OCI-LY7 (cell line): ENCODE data around the gene SOAT2. TPM values are rescaled to one million over a fixed set of nuclear protein-coding genes. Genes with fewer than 3 reads are reported as not detected.

Experiments
- BruUV-seq: library from RNA; stranded (reverse); fragments of 400-500 nt; replicated peaks from 2 replicates; lab custom pipeline; 2021; lab: Mats Ljungman, UMichigan
- CTCF ChIA-PET: fragments of 300-600 bp; sonication (Branson Sonifier 250); formaldehyde crosslinking; loops from one replicate; lab custom pipeline; 2022; ENCODE audit warnings: antibody characterized with exemption; ENCODE audit not compliant: unreplicated experiment; lab: Charles Lee
- POLR2A ChIA-PET: fragments of 300-600 bp; sonication (Branson Sonifier 250); formaldehyde crosslinking; loops from one replicate; lab custom pipeline; 2022; ENCODE audit warnings: antibody characterized with exemption; lab: Charles Lee
- DNase-seq: peaks from one replicate; pipeline ENCODE4 v3.0.0-alpha.2; 2015; ENCODE audit warnings: low spot score
- H2AFZ ChIP-seq: fragments of 200-600 bp; sonication (generic), shearing (Covaris generic); 2 replicates; pipeline ENCODE4 v1.6.1; 2014; ENCODE audit warnings: mild to moderate bottlenecking, antibody characterized with exemption, low read length, moderate library complexity
- H3K27ac ChIP-seq: fragments of 200-600 bp; sonication (generic); 2 replicates; pipeline ENCODE4 v1.5.1; 2014; ENCODE audit warnings: mixed run types, low read depth, mild to moderate bottlenecking, moderate library complexity, low read length, inconsistent platforms; ENCODE audit not compliant: poor library complexity, severe bottlenecking
- H3K36me3 ChIP-seq: fragments of 200-600 bp; sonication (generic); 2 replicates; pipeline ENCODE4 v1.6.1; 2014; ENCODE audit warnings: mild to moderate bottlenecking, antibody characterized with exemption, low read length, moderate library complexity, mixed read lengths; ENCODE audit not compliant: insufficient read depth
- H3K4me1 ChIP-seq: fragments of 200-600 bp; sonication (generic); 2 replicates; pipeline ENCODE4 v1.5.1; 2014; ENCODE audit warnings: mild to moderate bottlenecking, low read length; ENCODE audit not compliant: insufficient read depth, poor library complexity, severe bottlenecking
- H3K4me2 ChIP-seq: fragments of 200-600 bp; sonication (generic); 2 replicates; pipeline ENCODE4 v1.6.1; 2014; ENCODE audit warnings: mild to moderate bottlenecking, low read length
- H3K4me3 ChIP-seq: fragments of 200-600 bp; sonication (generic); 2 replicates; pipeline ENCODE4 v1.5.1; 2014; ENCODE audit warnings: mild to moderate bottlenecking, low read depth, low read length; ENCODE audit not compliant: poor library complexity, severe bottlenecking
- H3K79me2 ChIP-seq: fragments of 200-600 bp; sonication (generic); 2 replicates; pipeline ENCODE4 v1.6.1; 2016; ENCODE audit warnings: low read depth, mild to moderate bottlenecking, low read length, moderate library complexity, mixed read lengths; ENCODE audit not compliant: insufficient read depth
- H3K9me2 ChIP-seq: fragments of 200-600 bp; sonication (generic); 2 replicates; pipeline ENCODE4 v1.6.1; 2016; ENCODE audit warnings: mild to moderate bottlenecking, low read length, mixed read lengths; ENCODE audit not compliant: insufficient read depth
- H3K9me3 ChIP-seq: fragments of 200-600 bp; sonication (generic); 2 replicates; pipeline ENCODE4 v1.6.1; 2014; ENCODE audit warnings: mild to moderate bottlenecking, mixed run types, low read length, mixed read lengths
- H4K20me1 ChIP-seq: fragments of 200-600 bp; sonication (generic); 2 replicates; pipeline ENCODE4 v1.6.1; 2014; ENCODE audit warnings: mild to moderate bottlenecking, antibody characterized with exemption, low read length, moderate library complexity, mixed read lengths; ENCODE audit not compliant: insufficient read depth
- EZH2phosphoT487 ChIP-seq: fragments of 200-600 bp; sonication (generic); IDR thresholded peaks from 2 replicates; pipeline ENCODE4 v1.6.1; 2018; ENCODE audit warnings: low read depth, borderline replicate concordance, mild to moderate bottlenecking, mixed run types, antibody characterized with exemption, low read length, moderate library complexity, mixed read lengths
- intact Hi-C: fragments of 100-400 bp; cut with micrococcal nuclease; formaldehyde crosslinking; loops from one replicate; pipeline ENCODE4 v1.10.0; 2022; ENCODE audit not compliant: unreplicated experiment
- total RNA-seq, 2 experiments: library from RNA; depleted of rRNA in 1 of 2; stranded (reverse); fragments of >200 nt in 1 of 2; shearing (Covaris generic) in 1 of 2; gene quantifications; 2 replicates each; pipeline ENCODE4 v1.2.3, GENCODE V29; 2014 to 2022
- TF ChIP-seq, protein P1 (sequence below): fragments of 200-600 bp; sonication (generic); conservative IDR thresholded peaks from 2 replicates; pipeline ENCODE4 v1.5.1; 2014; ENCODE audit warnings: mild to moderate bottlenecking, antibody characterized with exemption, low read length, moderate library complexity, mixed read lengths

Gene SOAT2
- total RNA-seq, 2 experiments from 2014 or later = 0.06 to 1.8 TPM

DNA sequence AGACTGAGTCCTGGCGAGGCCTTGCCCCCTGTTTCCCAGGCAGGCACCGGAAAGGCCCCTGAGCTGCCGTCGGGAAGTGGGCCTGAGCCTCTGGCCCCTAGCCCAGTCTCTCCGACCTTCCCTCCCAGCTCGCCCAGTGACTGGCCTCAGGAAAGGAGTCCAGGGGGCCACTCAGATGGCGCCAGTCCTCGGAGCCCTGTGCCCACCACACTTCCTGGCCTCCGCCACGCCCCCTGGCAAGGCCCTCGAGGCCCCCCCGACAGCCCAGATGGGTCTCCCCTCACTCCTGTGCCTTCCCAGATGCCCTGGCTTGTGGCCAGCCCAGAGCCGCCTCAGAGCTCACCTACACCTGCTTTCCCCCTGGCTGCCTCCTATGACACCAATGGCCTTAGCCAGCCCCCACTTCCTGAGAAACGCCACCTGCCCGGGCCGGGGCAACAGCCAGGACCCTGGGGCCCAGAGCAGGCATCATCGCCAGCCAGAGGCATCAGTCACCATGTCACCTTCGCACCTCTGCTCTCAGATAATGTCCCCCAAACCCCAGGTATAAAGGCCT is 42.5 kb upstream of the SOAT2 start:
- Histone ChIP-seq H3K27ac (no peak overlapping the region), H2AFZ (no peak overlapping the region), H3K79me2 (no peaks in the 10 kb centered on the region), H3K4me3 (no peak overlapping the region), H3K36me3 (peaks cover 9% of the 10 kb centered on the region; the same call in 1 of the 2 replicates), H4K20me1 (no peaks in the 10 kb centered on the region), H3K9me3 (no peaks in the 10 kb centered on the region), H3K4me1 (no peaks in the 10 kb centered on the region), H3K9me2 (no peaks in the 10 kb centered on the region), H3K4me2 (no peak overlapping the region)
- DNase-seq = no peak
- intact Hi-C loops = no loop called here
- ChIA-PET CTCF (interaction anchor here (0.5 to 1.0 kb wide), 2 partner anchors 42 to 54 kb away, joined by 4 read pairs; partner anchors contain the start of gene EIF4B), POLR2A (no interaction called here)
- TF ChIP-seq, protein P1, sequence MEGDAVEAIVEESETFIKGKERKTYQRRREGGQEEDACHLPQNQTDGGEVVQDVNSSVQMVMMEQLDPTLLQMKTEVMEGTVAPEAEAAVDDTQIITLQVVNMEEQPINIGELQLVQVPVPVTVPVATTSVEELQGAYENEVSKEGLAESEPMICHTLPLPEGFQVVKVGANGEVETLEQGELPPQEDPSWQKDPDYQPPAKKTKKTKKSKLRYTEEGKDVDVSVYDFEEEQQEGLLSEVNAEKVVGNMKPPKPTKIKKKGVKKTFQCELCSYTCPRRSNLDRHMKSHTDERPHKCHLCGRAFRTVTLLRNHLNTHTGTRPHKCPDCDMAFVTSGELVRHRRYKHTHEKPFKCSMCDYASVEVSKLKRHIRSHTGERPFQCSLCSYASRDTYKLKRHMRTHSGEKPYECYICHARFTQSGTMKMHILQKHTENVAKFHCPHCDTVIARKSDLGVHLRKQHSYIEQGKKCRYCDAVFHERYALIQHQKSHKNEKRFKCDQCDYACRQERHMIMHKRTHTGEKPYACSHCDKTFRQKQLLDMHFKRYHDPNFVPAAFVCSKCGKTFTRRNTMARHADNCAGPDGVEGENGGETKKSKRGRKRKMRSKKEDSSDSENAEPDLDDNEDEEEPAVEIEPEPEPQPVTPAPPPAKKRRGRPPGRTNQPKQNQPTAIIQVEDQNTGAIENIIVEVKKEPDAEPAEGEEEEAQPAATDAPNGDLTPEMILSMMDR = no peak
- TF ChIP-seq EZH2phosphoT487 = no peak
- no TSS peak for BruUV-seq

DNA sequence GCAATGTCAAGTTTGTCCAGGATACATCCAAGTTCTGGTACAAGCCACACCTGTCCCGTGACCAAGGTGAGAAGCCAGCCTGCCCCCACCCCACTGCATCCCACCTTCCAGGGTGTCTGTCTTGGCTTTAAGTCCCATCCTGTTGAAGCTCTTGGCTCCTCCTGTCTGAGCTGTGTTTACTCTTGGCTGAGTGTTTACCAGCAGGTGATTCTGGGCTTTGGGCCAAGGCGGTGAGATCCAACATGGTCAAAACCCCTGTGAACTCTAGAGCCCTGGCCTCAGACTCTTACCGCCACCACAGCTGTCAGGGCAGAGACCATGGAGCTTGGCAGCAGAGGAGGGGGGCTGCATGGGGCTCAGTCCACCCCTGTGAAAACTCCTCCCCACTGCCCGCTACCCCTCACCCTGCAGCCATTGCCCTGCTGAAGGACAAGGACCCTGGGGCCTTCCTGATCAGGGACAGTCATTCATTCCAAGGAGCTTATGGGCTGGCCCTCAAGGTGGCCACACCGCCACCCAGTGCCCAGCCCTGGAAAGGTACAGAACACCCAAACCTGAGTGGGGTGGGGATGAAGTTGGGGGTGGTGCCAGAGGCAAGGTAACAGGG is 41.8 kb upstream of the SOAT2 start:
- BruUV-seq = no TSS peak
- H3K27ac ChIP-seq = no peak overlapping the region
- H2AFZ ChIP-seq = no peak overlapping the region
- DNase-seq = no peak
- H3K79me2 ChIP-seq = no peaks in the 10 kb centered on the region
- CTCF ChIA-PET = interaction anchor here (0.5 to 1.0 kb wide), 2 partner anchors 10 to 41 kb away, joined by 4 to 13 read pairs; no protein-coding TSS in a partner anchor
- POLR2A ChIA-PET = no interaction called here
- no peak overlapping the region for H3K4me3 ChIP-seq
- no peaks in the 10 kb centered on the region for H3K4me1 ChIP-seq
- no peaks in the 10 kb centered on the region for H4K20me1 ChIP-seq
- H3K9me2 ChIP-seq = no peaks in the 10 kb centered on the region
- no peaks in the 10 kb centered on the region for H3K9me3 ChIP-seq
- peaks cover 16% of the 10 kb centered on the region; the same call in 1 of the 2 replicates for H3K36me3 ChIP-seq
- TF ChIP-seq, protein P1 = peak; percentile 60
- no peak for TF ChIP-seq EZH2phosphoT487
- no peak overlapping the region for H3K4me2 ChIP-seq
- intact Hi-C loops = no loop called here
